Suprapubic skin (tissue), 4 donors: ENCODE data around the gene CLNK. TPM values are rescaled to one million over a fixed set of nuclear protein-coding genes. Genes with fewer than 3 reads are reported as not detected.

Experiments used
- DNase-seq, 2 donors: peaks; one replicate each; pipeline ENCODE4 v3.0.0-alpha.2; 2019; ENCODE audit warnings: low spot score in 2 of 2
- H3K27ac ChIP-seq: fragments of 200-600 bp; sonication (generic); one replicate; pipeline ENCODE4 v1.5.1; 2019
- H3K27me3 ChIP-seq: fragments of 200-600 bp; sonication (generic); one replicate; pipeline ENCODE4 v1.5.1; 2019
- H3K36me3 ChIP-seq: fragments of 200-600 bp; sonication (generic); one replicate; pipeline ENCODE4 v1.5.1; 2019
- H3K4me1 ChIP-seq: fragments of 200-600 bp; sonication (generic); one replicate; pipeline ENCODE4 v1.5.1; 2019
- H3K4me3 ChIP-seq: fragments of 200-600 bp; sonication (generic); one replicate; pipeline ENCODE4 v1.5.1; 2019; ENCODE audit warnings: mild to moderate bottlenecking
- H3K9me3 ChIP-seq: fragments of 200-600 bp; sonication (generic); one replicate; pipeline ENCODE4 v1.5.1; 2019
- EP300 ChIP-seq: sonication (generic); formaldehyde crosslinking; IDR thresholded peaks from one replicate; pipeline ENCODE4 v1.6.1; 2017; ENCODE audit warnings: antibody characterized with exemption
- POLR2A ChIP-seq, 2 donors: fragments of 450-650 bp; IDR thresholded peaks; one replicate each; pipeline ENCODE4 v1.6.1; 2017; ENCODE audit warnings: antibody characterized with exemption in 2 of 2, mild to moderate bottlenecking in 2 of 2, moderate library complexity in 2 of 2
- POLR2AphosphoS5 ChIP-seq, 3 donors: sonication (generic); formaldehyde crosslinking; IDR thresholded peaks; one replicate each; pipeline ENCODE4 v1.6.1; 2017; ENCODE audit warnings: antibody characterized with exemption in 3 of 3
- WGBS: methylation state at CpG from one replicate; pipeline ENCODE4 v1.1.5; 2018; 5-methylcytosine and 5-hydroxymethylcytosine counted together
- total RNA-seq, 4 donors: library from RNA; depleted of rRNA; stranded (reverse); fragments of >200 nt; gene quantifications; one replicate each; pipeline ENCODE4 v1.1.0, GENCODE V29; 2016
- TF ChIP-seq, protein P1 (sequence below), 2 donors: fragments of 200-600 bp in 1 of 2; fragments of 450-650 bp in 1 of 2; sonication (generic) in 1 of 2; IDR thresholded peaks; one replicate each; pipeline ENCODE4 v1.5.1; 2016 to 2019; ENCODE audit warnings: antibody characterized with exemption in 2 of 2, mild to moderate bottlenecking in 1 of 2, moderate library complexity in 1 of 2

The CLNK gene
- total RNA-seq, 4 donors from 2014 or later: 0.11 to 0.64 (median 0.52) TPM; not detected in 1

- 68% methylated on average over 3 of the region's 3 CpGs for WGBS
- TF ChIP-seq POLR2AphosphoS5 (IDR thresholded peaks at IDR 0.05) (no peak), EP300 (no peak), POLR2A (IDR thresholded peaks at IDR 0.05) (no peak)
- no peaks in the 10 kb centered on the region for H3K27me3 ChIP-seq
- no peak for DNase-seq
- H3K36me3 ChIP-seq: no peaks in the 10 kb centered on the region
- H3K9me3 ChIP-seq: peaks cover 4% of the 10 kb centered on the region
- H3K4me1 ChIP-seq: no peaks in the 10 kb centered on the region
- H3K4me3 ChIP-seq: no peak overlapping the region
- H3K27ac ChIP-seq: no peak overlapping the region
These were observed 29.0 kb upstream of the CLNK start for GRCh38 chr4:10713591-10713990.

DNA sequence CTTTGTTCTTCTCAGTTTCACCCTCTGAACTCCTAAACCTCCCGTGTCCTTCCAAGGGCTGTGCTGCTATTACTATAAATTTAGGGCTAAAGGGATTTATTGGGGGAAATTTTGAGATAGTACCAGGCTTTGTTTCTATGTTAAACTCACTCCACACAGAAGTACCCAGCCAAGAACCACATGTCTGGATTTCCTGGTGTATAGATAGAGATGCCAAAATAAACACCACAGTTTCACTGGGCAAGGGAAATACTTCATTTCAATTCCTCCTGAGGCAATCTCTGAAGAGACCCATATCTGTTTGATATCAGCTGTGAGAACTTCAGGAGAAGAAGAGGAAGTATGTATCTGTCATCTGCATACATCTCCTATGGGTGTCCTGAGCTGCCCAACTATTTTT, 21.7 kb upstream of the CLNK start:
- no peaks in the 10 kb centered on the region for H3K9me3 ChIP-seq
- H3K27me3 ChIP-seq: no peaks in the 10 kb centered on the region
- no peak for DNase-seq
- WGBS: 43% methylated on average over 1 of the region's 1 CpG
- no peaks in the 10 kb centered on the region for H3K4me1 ChIP-seq
- no peak for TF ChIP-seq POLR2AphosphoS5 (IDR thresholded peaks at IDR 0.05)
- no peak for TF ChIP-seq POLR2A (IDR thresholded peaks at IDR 0.05)
- TF ChIP-seq, protein P1, sequence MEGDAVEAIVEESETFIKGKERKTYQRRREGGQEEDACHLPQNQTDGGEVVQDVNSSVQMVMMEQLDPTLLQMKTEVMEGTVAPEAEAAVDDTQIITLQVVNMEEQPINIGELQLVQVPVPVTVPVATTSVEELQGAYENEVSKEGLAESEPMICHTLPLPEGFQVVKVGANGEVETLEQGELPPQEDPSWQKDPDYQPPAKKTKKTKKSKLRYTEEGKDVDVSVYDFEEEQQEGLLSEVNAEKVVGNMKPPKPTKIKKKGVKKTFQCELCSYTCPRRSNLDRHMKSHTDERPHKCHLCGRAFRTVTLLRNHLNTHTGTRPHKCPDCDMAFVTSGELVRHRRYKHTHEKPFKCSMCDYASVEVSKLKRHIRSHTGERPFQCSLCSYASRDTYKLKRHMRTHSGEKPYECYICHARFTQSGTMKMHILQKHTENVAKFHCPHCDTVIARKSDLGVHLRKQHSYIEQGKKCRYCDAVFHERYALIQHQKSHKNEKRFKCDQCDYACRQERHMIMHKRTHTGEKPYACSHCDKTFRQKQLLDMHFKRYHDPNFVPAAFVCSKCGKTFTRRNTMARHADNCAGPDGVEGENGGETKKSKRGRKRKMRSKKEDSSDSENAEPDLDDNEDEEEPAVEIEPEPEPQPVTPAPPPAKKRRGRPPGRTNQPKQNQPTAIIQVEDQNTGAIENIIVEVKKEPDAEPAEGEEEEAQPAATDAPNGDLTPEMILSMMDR (IDR thresholded peaks at IDR 0.05): no peak
- TF ChIP-seq EP300: no peak
- no peak overlapping the region for H3K27ac ChIP-seq
- H3K4me3 ChIP-seq: no peak overlapping the region
- H3K36me3 ChIP-seq: no peaks in the 10 kb centered on the region

DNA sequence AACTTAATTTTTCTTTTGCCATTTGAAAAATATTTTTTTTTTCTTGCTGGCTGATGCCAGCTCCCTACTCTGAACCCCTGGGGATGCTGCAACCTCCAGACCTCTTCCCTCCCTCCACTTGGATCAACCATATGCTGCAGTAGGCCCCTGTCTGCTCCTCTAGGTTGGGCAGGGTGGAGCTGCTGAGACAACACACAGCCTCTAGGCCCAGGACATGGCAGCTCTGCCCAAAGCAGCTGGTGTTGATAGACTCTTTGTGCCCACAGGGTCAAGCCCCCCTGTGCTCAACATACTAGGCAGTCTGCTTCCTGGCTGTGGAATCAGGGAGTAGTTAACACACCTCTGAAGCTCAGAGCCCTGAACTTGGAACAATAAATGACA, 19.9 kb upstream of the CLNK start:
- Histone ChIP-seq H3K27ac (no peak overlapping the region), H3K36me3 (no peaks in the 10 kb centered on the region), H3K27me3 (no peaks in the 10 kb centered on the region), H3K9me3 (no peaks in the 10 kb centered on the region), H3K4me1 (no peaks in the 10 kb centered on the region), H3K4me3 (no peak overlapping the region)
- DNase-seq: no peak
- TF ChIP-seq POLR2AphosphoS5 (IDR thresholded peaks at IDR 0.05) (no peak), POLR2A (IDR thresholded peaks at IDR 0.05) (no peak), EP300 (no peak)
- TF ChIP-seq, protein P1 (IDR thresholded peaks at IDR 0.05): no peak

DNA sequence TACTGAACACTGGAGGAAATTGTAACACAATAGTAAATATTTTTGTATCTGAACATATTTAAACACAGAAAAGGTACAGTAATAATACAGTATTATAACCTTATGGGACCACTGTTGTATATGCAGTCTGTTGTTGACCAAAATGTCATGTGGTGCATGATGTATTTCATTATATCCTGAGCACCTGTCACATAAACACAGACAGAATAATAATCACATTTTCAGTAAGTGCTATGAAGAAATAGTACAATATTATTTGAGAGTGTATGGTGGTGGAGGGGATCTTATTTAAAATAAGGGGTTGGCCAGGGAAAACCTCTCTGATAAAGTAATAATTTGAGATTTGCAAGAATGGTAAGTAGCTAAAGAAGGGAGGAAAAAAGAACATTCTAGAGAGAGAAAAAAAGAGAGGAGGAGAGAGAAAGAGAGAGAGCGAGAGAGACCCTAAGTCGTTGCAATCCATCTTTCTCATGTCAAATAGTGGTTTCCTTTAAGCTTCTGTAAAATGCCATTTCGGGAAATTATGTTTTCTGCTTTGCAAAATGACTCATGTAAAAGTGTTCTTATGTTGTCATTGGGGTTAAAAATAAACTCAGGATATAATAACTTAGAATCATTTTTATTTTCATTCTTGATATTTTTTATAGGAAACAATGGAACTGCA, 19.3 kb upstream of the CLNK start:
- no peak for DNase-seq
- WGBS: 69% methylated on average over 3 of the region's 3 CpGs
- H3K36me3 ChIP-seq: no peaks in the 10 kb centered on the region
- H3K9me3 ChIP-seq: no peaks in the 10 kb centered on the region
- TF ChIP-seq, protein P1 (IDR thresholded peaks at IDR 0.05): no peak
- TF ChIP-seq POLR2AphosphoS5 (IDR thresholded peaks at IDR 0.05) (no peak), EP300 (no peak), POLR2A (IDR thresholded peaks at IDR 0.05) (no peak)
- no peaks in the 10 kb centered on the region for H3K27me3 ChIP-seq
- no peak overlapping the region for H3K27ac ChIP-seq
- H3K4me3 ChIP-seq: no peak overlapping the region
- H3K4me1 ChIP-seq: no peaks in the 10 kb centered on the region

DNA sequence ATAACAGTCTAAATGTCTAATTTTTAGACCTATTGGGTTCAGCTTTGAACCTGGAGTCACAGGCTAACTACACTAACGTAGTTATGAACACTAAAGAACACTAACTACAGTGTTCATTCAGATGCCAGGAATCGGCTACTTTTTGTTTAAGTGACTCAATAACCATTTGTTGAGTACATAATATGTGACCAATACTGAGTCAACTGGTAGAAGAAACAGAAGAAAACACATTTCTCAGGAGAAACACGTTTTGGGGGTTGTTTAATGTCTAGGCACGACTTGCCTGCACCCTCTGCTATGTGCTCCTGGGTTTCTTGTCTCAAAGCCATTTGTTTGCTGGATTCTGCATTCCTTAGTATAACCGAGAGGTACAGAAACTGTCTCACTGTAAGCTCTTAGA, 18.6 kb upstream of the CLNK start:
- H3K4me3 ChIP-seq: no peak overlapping the region
- no peaks in the 10 kb centered on the region for H3K9me3 ChIP-seq
- no peaks in the 10 kb centered on the region for H3K4me1 ChIP-seq
- 75% methylated on average over 5 of the region's 5 CpGs for WGBS
- DNase-seq: no peak
- H3K36me3 ChIP-seq: no peaks in the 10 kb centered on the region
- no peak overlapping the region for H3K27ac ChIP-seq
- TF ChIP-seq POLR2A (IDR thresholded peaks at IDR 0.05): no peak
- TF ChIP-seq, protein P1 (IDR thresholded peaks at IDR 0.05): no peak
- no peak for TF ChIP-seq POLR2AphosphoS5 (IDR thresholded peaks at IDR 0.05)
- TF ChIP-seq EP300: no peak
- H3K27me3 ChIP-seq: no peaks in the 10 kb centered on the region
